GM23338 (cell line): ENCODE data around the gene HIVEP2. TPM values are rescaled to one million over a fixed set of nuclear protein-coding genes. Genes with fewer than 3 reads are reported as not detected.

Source experiments
- ATAC-seq: fragments of 200-7000 bp; cut with Tn5 transposase; 3 replicates; pipeline ENCODE4 v1.9.1; 2020
- DNase-seq: peaks from one replicate; pipeline ENCODE4 v3.0.0-alpha.2; 2015; ENCODE audit warnings: low spot score
- H2AFZ ChIP-seq: fragments of 200-600 bp; sonication (generic); 2 replicates; pipeline ENCODE4 v1.8.0; 2016; ENCODE audit warnings: antibody characterized with exemption, mild to moderate bottlenecking, moderate library complexity
- H3F3A ChIP-seq: fragments of 200-600 bp; sonication (generic); replicated peaks from 2 replicates; pipeline ENCODE4 v1.8.0; 2017; ENCODE audit warnings: antibody characterized with exemption, mixed run types, low read depth
- H3K27ac ChIP-seq: fragments of 200-600 bp; sonication (generic); 2 replicates; pipeline ENCODE4 v1.6.1; 2016; ENCODE audit warnings: low read depth
- H3K27me3 ChIP-seq: fragments of 200-600 bp; sonication (generic); 2 replicates; pipeline ENCODE4 v1.8.0; 2016; ENCODE audit warnings: mild to moderate bottlenecking, mixed run types, moderate library complexity; ENCODE audit not compliant: insufficient read depth
- H3K36me3 ChIP-seq: fragments of 200-600 bp; sonication (generic); 2 replicates; pipeline ENCODE4 v1.8.0; 2016; ENCODE audit warnings: mild to moderate bottlenecking; ENCODE audit not compliant: insufficient read depth
- H3K4me1 ChIP-seq: fragments of 200-600 bp; sonication (generic); 2 replicates; pipeline ENCODE4 v1.8.0; 2016; ENCODE audit warnings: mild to moderate bottlenecking, moderate library complexity; ENCODE audit not compliant: insufficient read depth
- H3K4me2 ChIP-seq: fragments of 200-600 bp; sonication (generic); 2 replicates; pipeline ENCODE4 v1.7.1; 2017; ENCODE audit warnings: mixed run types
- H3K4me3 ChIP-seq: fragments of 200-600 bp; sonication (generic); 2 replicates; pipeline ENCODE4 v1.6.1; 2016; ENCODE audit warnings: mixed run types
- H3K79me2 ChIP-seq: fragments of 200-600 bp; sonication (generic); replicated peaks from 2 replicates; pipeline ENCODE4 v1.8.0; 2017; ENCODE audit warnings: mild to moderate bottlenecking; ENCODE audit not compliant: insufficient read depth
- H3K9me2 ChIP-seq: fragments of 200-600 bp; sonication (generic); 2 replicates; pipeline ENCODE4 v1.8.0; 2017; ENCODE audit not compliant: insufficient read depth
- H4K20me1 ChIP-seq: fragments of 200-600 bp; sonication (generic); replicated peaks from 2 replicates; pipeline ENCODE4 v1.8.0; 2017; ENCODE audit warnings: mild to moderate bottlenecking; ENCODE audit not compliant: insufficient read depth
- H3K27ac Mint-ChIP-seq: 2 replicates; pipeline ENCODE4 v1.8.0; 2020; ENCODE audit warnings: inconsistent platforms, mild to moderate bottlenecking, moderate library complexity, mixed read lengths
- H3K27me3 Mint-ChIP-seq: 3 replicates; pipeline ENCODE4 v1.8.0; 2022; ENCODE audit warnings: low read depth, mild to moderate bottlenecking, moderate library complexity, mixed read lengths, inconsistent platforms; ENCODE audit not compliant: insufficient read depth, poor library complexity
- H3K36me3 Mint-ChIP-seq: 3 replicates; pipeline ENCODE4 v1.8.0; 2021; ENCODE audit warnings: low read depth, mild to moderate bottlenecking, inconsistent platforms, moderate library complexity, mixed read lengths
- H3K4me1 Mint-ChIP-seq: 3 replicates; pipeline ENCODE4 v1.8.0; 2020; ENCODE audit warnings: mild to moderate bottlenecking, inconsistent platforms, mixed read lengths
- H3K4me3 Mint-ChIP-seq: 3 replicates; pipeline ENCODE4 v1.8.0; 2021; ENCODE audit warnings: moderate library complexity, mild to moderate bottlenecking, inconsistent platforms, mixed read lengths
- H3K9me3 Mint-ChIP-seq: 3 replicates; pipeline ENCODE4 v1.8.0; 2020; ENCODE audit warnings: moderate library complexity, mild to moderate bottlenecking, inconsistent platforms, mixed read lengths
- CREB1 ChIP-seq: fragments of 250-450 bp; sonication (Bioruptor Pico); IDR thresholded peaks from 2 replicates; pipeline ENCODE4 v1.5.0; 2020; ENCODE audit warnings: low read depth, mild to moderate bottlenecking, moderate library complexity
- EZH2 ChIP-seq: fragments of 200-600 bp; sonication (generic); IDR thresholded peaks from one replicate; pipeline ENCODE4 v1.8.0; 2017; ENCODE audit warnings: antibody characterized with exemption, mild to moderate bottlenecking, low read depth; ENCODE audit not compliant: unreplicated experiment
- EZH2phosphoT487 ChIP-seq: fragments of 200-600 bp; sonication (generic); IDR thresholded peaks from one replicate; pipeline ENCODE4 v1.8.1; 2018; ENCODE audit warnings: antibody characterized with exemption; ENCODE audit not compliant: unreplicated experiment
- JUNB ChIP-seq: IDR thresholded peaks from one replicate; pipeline ENCODE4 v1.6.1; 2016; ENCODE audit warnings: antibody characterized with exemption; ENCODE audit not compliant: unreplicated experiment
- STAT1 ChIP-seq: IDR thresholded peaks from one replicate; pipeline ENCODE4 v1.6.1; 2016; ENCODE audit warnings: antibody characterized with exemption; ENCODE audit not compliant: unreplicated experiment
- polyA plus RNA-seq: library from polyadenylated mRNA; unstranded; fragments of >200 nt; fragmentation: Nextera tagmentation; extraction: Ambion mirVana; gene quantifications from 2 replicates; pipeline ENCODE4 v1.2.1, GENCODE V29; 2016
- total RNA-seq: library from RNA; depleted of rRNA; stranded (reverse); fragments of >200 nt; shearing (Covaris generic); gene quantifications from 2 replicates; pipeline ENCODE4 v1.2.3, GENCODE V29; 2014
- TF ChIP-seq, protein P1 (sequence below): fragments of 250-450 bp; sonication (Bioruptor Pico); IDR thresholded peaks from 2 replicates; pipeline ENCODE4 v1.5.0; 2020; ENCODE audit warnings: mild to moderate bottlenecking, moderate library complexity
- TF ChIP-seq, protein P2 (sequence below): IDR thresholded peaks from 2 replicates; pipeline ENCODE4 v1.6.1; 2016; ENCODE audit warnings: antibody characterized with exemption
- TF ChIP-seq, protein P3 (sequence below): IDR thresholded peaks from one replicate; pipeline ENCODE4 v1.6.1; 2018; ENCODE audit warnings: antibody characterized with exemption; ENCODE audit not compliant: unreplicated experiment
- TF ChIP-seq, protein P4 (sequence below), 2 experiments: fragments of 200-600 bp in 1 of 2; sonication (generic) in 1 of 2; conservative IDR thresholded peaks; 2 replicates each; pipeline versions ENCODE4 v1.5.1 to v1.6.1; 2016 to 2017; ENCODE audit warnings: antibody characterized with exemption in 2 of 2, low read depth in 2 of 2, mild to moderate bottlenecking in 2 of 2, moderate library complexity in 1 of 2

Gene HIVEP2
- total and polyA plus RNA-seq, 2 experiments from 2014 or later, result 1.5 to 7.4 TPM

DNA sequence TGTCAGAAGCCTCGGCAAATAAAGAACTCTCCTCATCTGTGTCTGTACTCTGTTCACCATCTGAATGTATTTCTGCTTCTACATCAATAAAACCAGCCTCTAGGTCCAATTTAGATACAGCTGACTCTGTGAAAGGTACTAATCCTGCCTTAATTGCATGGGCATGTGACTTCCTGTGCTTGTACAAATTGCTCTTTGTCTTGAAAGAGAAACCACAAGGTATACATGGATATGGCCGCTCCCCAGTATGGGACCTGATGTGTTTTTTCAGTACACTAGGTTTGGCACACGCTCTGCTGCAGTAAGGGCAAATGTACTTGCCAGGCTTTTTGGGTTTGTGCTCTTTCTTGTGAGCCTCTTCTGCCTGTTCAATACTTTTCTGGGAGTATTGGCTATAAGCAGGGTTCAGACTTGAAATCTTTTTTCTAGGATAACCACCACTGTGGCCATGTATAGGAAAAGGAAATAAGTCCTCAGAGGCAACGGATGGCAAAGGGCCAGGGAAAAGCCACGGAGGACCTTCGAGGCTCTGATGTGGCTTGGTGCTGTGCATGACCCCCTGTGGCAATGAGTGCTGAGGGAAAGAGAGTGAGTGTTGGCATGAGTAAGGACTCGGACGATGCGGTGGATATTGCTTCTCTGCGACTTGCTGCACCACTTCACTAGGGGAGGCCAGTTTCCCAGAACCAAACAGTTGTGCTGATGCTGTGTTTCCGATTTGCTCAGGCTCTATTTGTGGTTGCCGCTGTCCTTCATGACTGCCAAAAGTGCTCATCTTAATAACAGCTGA lies 170.9 kb downstream of the HIVEP2 start:
- Histone ChIP-seq H3K36me3 (no peaks in the 10 kb centered on the region), H3K4me2 (no peak overlapping the region), H3K27ac (no peak overlapping the region), H2AFZ (no peak overlapping the region), H3K27me3 (no peaks in the 10 kb centered on the region), H4K20me1 (no peaks in the 10 kb centered on the region), H3F3A (no peaks in the 10 kb centered on the region), H3K9me2 (no peaks in the 10 kb centered on the region), H3K4me1 (no peaks in the 10 kb centered on the region), H3K79me2 (no peaks in the 10 kb centered on the region), H3K4me3 (no peak overlapping the region)
- Mint-ChIP-seq H3K27me3 (peaks cover 4% of the 10 kb centered on the region), H3K9me3 (no peaks in the 10 kb centered on the region), H3K36me3 (peaks cover 27% of the 10 kb centered on the region), H3K4me1 (no peaks in the 10 kb centered on the region), H3K4me3 (no peak overlapping the region), H3K27ac (no peak overlapping the region)
- no peak for TF ChIP-seq STAT1
- TF ChIP-seq, protein P1, sequence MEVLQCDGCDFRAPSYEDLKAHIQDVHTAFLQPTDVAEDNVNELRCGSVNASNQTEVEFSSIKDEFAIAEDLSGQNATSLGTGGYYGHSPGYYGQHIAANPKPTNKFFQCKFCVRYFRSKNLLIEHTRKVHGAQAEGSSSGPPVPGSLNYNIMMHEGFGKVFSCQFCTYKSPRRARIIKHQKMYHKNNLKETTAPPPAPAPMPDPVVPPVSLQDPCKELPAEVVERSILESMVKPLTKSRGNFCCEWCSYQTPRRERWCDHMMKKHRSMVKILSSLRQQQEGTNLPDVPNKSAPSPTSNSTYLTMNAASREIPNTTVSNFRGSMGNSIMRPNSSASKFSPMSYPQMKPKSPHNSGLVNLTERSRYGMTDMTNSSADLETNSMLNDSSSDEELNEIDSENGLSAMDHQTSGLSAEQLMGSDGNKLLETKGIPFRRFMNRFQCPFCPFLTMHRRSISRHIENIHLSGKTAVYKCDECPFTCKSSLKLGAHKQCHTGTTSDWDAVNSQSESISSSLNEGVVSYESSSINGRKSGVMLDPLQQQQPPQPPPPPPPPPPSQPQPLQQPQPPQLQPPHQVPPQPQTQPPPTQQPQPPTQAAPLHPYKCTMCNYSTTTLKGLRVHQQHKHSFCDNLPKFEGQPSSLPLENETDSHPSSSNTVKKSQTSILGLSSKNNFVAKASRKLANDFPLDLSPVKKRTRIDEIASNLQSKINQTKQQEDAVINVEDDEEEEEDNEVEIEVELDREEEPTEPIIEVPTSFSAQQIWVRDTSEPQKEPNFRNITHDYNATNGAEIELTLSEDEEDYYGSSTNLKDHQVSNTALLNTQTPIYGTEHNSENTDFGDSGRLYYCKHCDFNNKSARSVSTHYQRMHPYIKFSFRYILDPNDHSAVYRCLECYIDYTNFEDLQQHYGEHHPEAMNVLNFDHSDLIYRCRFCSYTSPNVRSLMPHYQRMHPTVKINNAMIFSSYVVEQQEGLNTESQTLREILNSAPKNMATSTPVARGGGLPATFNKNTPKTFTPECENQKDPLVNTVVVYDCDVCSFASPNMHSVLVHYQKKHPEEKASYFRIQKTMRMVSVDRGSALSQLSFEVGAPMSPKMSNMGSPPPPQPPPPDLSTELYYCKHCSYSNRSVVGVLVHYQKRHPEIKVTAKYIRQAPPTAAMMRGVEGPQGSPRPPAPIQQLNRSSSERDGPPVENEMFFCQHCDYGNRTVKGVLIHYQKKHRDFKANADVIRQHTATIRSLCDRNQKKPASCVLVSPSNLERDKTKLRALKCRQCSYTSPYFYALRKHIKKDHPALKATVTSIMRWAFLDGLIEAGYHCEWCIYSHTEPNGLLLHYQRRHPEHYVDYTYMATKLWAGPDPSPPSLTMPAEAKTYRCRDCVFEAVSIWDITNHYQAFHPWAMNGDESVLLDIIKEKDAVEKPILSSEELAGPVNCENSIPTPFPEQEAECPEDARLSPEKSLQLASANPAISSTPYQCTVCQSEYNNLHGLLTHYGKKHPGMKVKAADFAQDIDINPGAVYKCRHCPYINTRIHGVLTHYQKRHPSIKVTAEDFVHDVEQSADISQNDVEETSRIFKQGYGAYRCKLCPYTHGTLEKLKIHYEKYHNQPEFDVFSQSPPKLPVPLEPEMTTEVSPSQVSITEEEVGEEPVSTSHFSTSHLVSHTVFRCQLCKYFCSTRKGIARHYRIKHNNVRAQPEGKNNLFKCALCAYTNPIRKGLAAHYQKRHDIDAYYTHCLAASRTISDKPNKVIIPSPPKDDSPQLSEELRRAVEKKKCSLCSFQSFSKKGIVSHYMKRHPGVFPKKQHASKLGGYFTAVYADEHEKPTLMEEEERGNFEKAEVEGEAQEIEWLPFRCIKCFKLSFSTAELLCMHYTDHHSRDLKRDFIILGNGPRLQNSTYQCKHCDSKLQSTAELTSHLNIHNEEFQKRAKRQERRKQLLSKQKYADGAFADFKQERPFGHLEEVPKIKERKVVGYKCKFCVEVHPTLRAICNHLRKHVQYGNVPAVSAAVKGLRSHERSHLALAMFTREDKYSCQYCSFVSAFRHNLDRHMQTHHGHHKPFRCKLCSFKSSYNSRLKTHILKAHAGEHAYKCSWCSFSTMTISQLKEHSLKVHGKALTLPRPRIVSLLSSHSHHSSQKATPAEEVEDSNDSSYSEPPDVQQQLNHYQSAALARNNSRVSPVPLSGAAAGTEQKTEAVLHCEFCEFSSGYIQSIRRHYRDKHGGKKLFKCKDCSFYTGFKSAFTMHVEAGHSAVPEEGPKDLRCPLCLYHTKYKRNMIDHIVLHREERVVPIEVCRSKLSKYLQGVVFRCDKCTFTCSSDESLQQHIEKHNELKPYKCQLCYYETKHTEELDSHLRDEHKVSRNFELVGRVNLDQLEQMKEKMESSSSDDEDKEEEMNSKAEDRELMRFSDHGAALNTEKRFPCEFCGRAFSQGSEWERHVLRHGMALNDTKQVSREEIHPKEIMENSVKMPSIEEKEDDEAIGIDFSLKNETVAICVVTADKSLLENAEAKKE (CRISPR knock-in tag), result no peak
- no peak for TF ChIP-seq JUNB
- TF ChIP-seq, protein P2, sequence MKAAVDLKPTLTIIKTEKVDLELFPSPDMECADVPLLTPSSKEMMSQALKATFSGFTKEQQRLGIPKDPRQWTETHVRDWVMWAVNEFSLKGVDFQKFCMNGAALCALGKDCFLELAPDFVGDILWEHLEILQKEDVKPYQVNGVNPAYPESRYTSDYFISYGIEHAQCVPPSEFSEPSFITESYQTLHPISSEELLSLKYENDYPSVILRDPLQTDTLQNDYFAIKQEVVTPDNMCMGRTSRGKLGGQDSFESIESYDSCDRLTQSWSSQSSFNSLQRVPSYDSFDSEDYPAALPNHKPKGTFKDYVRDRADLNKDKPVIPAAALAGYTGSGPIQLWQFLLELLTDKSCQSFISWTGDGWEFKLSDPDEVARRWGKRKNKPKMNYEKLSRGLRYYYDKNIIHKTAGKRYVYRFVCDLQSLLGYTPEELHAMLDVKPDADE, result no peak
- no peak for TF ChIP-seq EZH2
- no peak for TF ChIP-seq CREB1 (CRISPR knock-in tag)
- no peak for TF ChIP-seq EZH2phosphoT487
- TF ChIP-seq, protein P3, sequence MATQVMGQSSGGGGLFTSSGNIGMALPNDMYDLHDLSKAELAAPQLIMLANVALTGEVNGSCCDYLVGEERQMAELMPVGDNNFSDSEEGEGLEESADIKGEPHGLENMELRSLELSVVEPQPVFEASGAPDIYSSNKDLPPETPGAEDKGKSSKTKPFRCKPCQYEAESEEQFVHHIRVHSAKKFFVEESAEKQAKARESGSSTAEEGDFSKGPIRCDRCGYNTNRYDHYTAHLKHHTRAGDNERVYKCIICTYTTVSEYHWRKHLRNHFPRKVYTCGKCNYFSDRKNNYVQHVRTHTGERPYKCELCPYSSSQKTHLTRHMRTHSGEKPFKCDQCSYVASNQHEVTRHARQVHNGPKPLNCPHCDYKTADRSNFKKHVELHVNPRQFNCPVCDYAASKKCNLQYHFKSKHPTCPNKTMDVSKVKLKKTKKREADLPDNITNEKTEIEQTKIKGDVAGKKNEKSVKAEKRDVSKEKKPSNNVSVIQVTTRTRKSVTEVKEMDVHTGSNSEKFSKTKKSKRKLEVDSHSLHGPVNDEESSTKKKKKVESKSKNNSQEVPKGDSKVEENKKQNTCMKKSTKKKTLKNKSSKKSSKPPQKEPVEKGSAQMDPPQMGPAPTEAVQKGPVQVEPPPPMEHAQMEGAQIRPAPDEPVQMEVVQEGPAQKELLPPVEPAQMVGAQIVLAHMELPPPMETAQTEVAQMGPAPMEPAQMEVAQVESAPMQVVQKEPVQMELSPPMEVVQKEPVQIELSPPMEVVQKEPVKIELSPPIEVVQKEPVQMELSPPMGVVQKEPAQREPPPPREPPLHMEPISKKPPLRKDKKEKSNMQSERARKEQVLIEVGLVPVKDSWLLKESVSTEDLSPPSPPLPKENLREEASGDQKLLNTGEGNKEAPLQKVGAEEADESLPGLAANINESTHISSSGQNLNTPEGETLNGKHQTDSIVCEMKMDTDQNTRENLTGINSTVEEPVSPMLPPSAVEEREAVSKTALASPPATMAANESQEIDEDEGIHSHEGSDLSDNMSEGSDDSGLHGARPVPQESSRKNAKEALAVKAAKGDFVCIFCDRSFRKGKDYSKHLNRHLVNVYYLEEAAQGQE, result no peak
- TF ChIP-seq, protein P4, sequence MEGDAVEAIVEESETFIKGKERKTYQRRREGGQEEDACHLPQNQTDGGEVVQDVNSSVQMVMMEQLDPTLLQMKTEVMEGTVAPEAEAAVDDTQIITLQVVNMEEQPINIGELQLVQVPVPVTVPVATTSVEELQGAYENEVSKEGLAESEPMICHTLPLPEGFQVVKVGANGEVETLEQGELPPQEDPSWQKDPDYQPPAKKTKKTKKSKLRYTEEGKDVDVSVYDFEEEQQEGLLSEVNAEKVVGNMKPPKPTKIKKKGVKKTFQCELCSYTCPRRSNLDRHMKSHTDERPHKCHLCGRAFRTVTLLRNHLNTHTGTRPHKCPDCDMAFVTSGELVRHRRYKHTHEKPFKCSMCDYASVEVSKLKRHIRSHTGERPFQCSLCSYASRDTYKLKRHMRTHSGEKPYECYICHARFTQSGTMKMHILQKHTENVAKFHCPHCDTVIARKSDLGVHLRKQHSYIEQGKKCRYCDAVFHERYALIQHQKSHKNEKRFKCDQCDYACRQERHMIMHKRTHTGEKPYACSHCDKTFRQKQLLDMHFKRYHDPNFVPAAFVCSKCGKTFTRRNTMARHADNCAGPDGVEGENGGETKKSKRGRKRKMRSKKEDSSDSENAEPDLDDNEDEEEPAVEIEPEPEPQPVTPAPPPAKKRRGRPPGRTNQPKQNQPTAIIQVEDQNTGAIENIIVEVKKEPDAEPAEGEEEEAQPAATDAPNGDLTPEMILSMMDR (conservative IDR thresholded peaks at IDR 0.05; ENCODE audit: low read depth in 2 of 2), result no peak
- ATAC-seq (no peak), DNase-seq (no peak)
